ENCODE data around the gene AP2M1. TPM values are rescaled to one million over a fixed set of nuclear protein-coding genes. Genes with fewer than 3 reads are reported as not detected.

The AP2M1 gene
- total RNA-seq, 2 experiments from 2014 or later: 147 to 158 TPM

GRCh38 chr3:184198509-184198908 is 23.9 kb downstream of the AP2M1 start:
- Histone ChIP-seq H3K36me3 (ENCODE audit: insufficient read depth, low read length) (peaks cover 30% of the 10 kb centered on the region), H2AFZ (ENCODE audit: low read length) (no peak overlapping the region), H3K9me2 (ENCODE audit: insufficient read depth, low read length) (no peaks in the 10 kb centered on the region), H3K27ac (ENCODE audit: low read depth, low read length, poor library complexity, severe bottlenecking) (no peak overlapping the region), H3K4me3 (ENCODE audit: low read depth, low read length, poor library complexity, severe bottlenecking) (no peak overlapping the region), H3K4me2 (ENCODE audit: low read length) (no peak overlapping the region), H4K20me1 (ENCODE audit: insufficient read depth, low read length) (no peaks in the 10 kb centered on the region), H3K79me2 (ENCODE audit: insufficient read depth, low read depth, low read length) (no peaks in the 10 kb centered on the region), H3K4me1 (ENCODE audit: insufficient read depth, low read length, poor library complexity, severe bottlenecking) (no peaks in the 10 kb centered on the region), H3K9me3 (ENCODE audit: low read length) (no peaks in the 10 kb centered on the region)
- no peak for DNase-seq (ENCODE audit: low spot score)
- TF ChIP-seq EZH2phosphoT487 (IDR thresholded peaks at IDR 0.05; ENCODE audit: borderline replicate concordance, low read depth, low read length) (no peak), CTCF (conservative IDR thresholded peaks at IDR 0.05; ENCODE audit: low read length) (no peak)
- POLR2A ChIA-PET: no interaction called here
- no TSS peak for BruUV-seq (replicated peaks)
- CTCF ChIA-PET (ENCODE audit: unreplicated experiment): no interaction called here
- intact Hi-C loops (cut with micrococcal nuclease; ENCODE audit: unreplicated experiment): no loop called here

- no TSS peak for BruUV-seq (replicated peaks)
- Histone ChIP-seq H3K9me2 (ENCODE audit: insufficient read depth, low read length) (no peaks in the 10 kb centered on the region), H3K36me3 (ENCODE audit: insufficient read depth, low read length) (peaks cover 8% of the 10 kb centered on the region; the same call in 1 of the 2 replicates), H3K4me3 (ENCODE audit: low read depth, low read length, poor library complexity, severe bottlenecking) (no peak overlapping the region), H3K27ac (ENCODE audit: low read depth, low read length, poor library complexity, severe bottlenecking) (no peak overlapping the region), H3K79me2 (ENCODE audit: insufficient read depth, low read depth, low read length) (no peaks in the 10 kb centered on the region), H3K4me1 (ENCODE audit: insufficient read depth, low read length, poor library complexity, severe bottlenecking) (no peaks in the 10 kb centered on the region), H2AFZ (ENCODE audit: low read length) (no peak overlapping the region), H3K4me2 (ENCODE audit: low read length) (no peak overlapping the region), H4K20me1 (ENCODE audit: insufficient read depth, low read length) (no peaks in the 10 kb centered on the region), H3K9me3 (ENCODE audit: low read length) (no peaks in the 10 kb centered on the region)
- POLR2A ChIA-PET: no interaction called here
- TF ChIP-seq EZH2phosphoT487 (IDR thresholded peaks at IDR 0.05; ENCODE audit: borderline replicate concordance, low read depth, low read length) (no peak), CTCF (conservative IDR thresholded peaks at IDR 0.05; ENCODE audit: low read length) (no peak)
- CTCF ChIA-PET (ENCODE audit: unreplicated experiment): no interaction called here
- intact Hi-C loops (cut with micrococcal nuclease; ENCODE audit: unreplicated experiment): no loop called here
- no peak for DNase-seq (ENCODE audit: low spot score)
Observed at GRCh38 chr3:184200825-184201224, 26.2 kb downstream of the AP2M1 start.

GRCh38 chr3:184203526-184203925 is 28.9 kb downstream of the AP2M1 start:
- intact Hi-C loops (cut with micrococcal nuclease; ENCODE audit: unreplicated experiment): no loop called here
- Histone ChIP-seq H3K9me3 (ENCODE audit: low read length) (no peaks in the 10 kb centered on the region), H3K9me2 (ENCODE audit: insufficient read depth, low read length) (no peaks in the 10 kb centered on the region), H3K27ac (ENCODE audit: low read depth, low read length, poor library complexity, severe bottlenecking) (no peak overlapping the region), H3K36me3 (ENCODE audit: insufficient read depth, low read length) (no peaks in the 10 kb centered on the region), H4K20me1 (ENCODE audit: insufficient read depth, low read length) (no peaks in the 10 kb centered on the region), H3K79me2 (ENCODE audit: insufficient read depth, low read depth, low read length) (no peaks in the 10 kb centered on the region), H3K4me3 (ENCODE audit: low read depth, low read length, poor library complexity, severe bottlenecking) (no peak overlapping the region), H2AFZ (ENCODE audit: low read length) (no peak overlapping the region), H3K4me2 (ENCODE audit: low read length) (no peak overlapping the region), H3K4me1 (ENCODE audit: insufficient read depth, low read length, poor library complexity, severe bottlenecking) (no peaks in the 10 kb centered on the region)
- POLR2A ChIA-PET: interaction anchor here (0.7 kb wide), 1 partner anchor 13 kb away, joined by 3 read pairs; no protein-coding TSS in a partner anchor
- no peak for DNase-seq (ENCODE audit: low spot score)
- CTCF ChIA-PET (ENCODE audit: unreplicated experiment): no interaction called here
- TF ChIP-seq EZH2phosphoT487 (IDR thresholded peaks at IDR 0.05; ENCODE audit: borderline replicate concordance, low read depth, low read length) (no peak), CTCF (conservative IDR thresholded peaks at IDR 0.05; ENCODE audit: low read length) (no peak)
- BruUV-seq (replicated peaks): no TSS peak
